Thymus (tissue), 11 donors: ENCODE data around the gene DAPK2. TPM values are rescaled to one million over a fixed set of nuclear protein-coding genes. Genes with fewer than 3 reads are reported as not detected.

Experiments
- DNase-seq, 9 donors: peaks; one replicate each; pipeline ENCODE4 v3.0.0-alpha.2; 2013; ENCODE audit warnings: low spot score in 9 of 9, low read depth in 6 of 9, missing footprints in 1 of 9
- H3K27ac ChIP-seq, 2 donors: one replicate each; pipeline ENCODE4 v1.5.1; 2013; ENCODE audit warnings: control low read depth in 1 of 2, low read depth in 1 of 2, low read length in 1 of 2, mild to moderate bottlenecking in 1 of 2, moderate library complexity in 1 of 2
- H3K27me3 ChIP-seq, 2 donors: one replicate each; pipeline ENCODE4 v1.5.1; 2013; ENCODE audit warnings: low read length in 1 of 2; ENCODE audit not compliant: control insufficient read depth in 2 of 2, insufficient read depth in 1 of 2
- H3K36me3 ChIP-seq, 2 donors: one replicate each; pipeline ENCODE4 v1.5.1; 2013; ENCODE audit warnings: low read length in 1 of 2, mild to moderate bottlenecking in 1 of 2, moderate library complexity in 1 of 2; ENCODE audit not compliant: control insufficient read depth in 2 of 2, insufficient read depth in 2 of 2
- H3K4me1 ChIP-seq, 2 donors: one replicate each; pipeline ENCODE4 v1.5.1; 2013; ENCODE audit warnings: low read length in 2 of 2; ENCODE audit not compliant: control insufficient read depth in 2 of 2, insufficient read depth in 2 of 2
- H3K4me3 ChIP-seq, 2 donors: one replicate each; pipeline ENCODE4 v1.5.1; 2013; ENCODE audit warnings: low read length in 2 of 2, control low read depth in 1 of 2, mild to moderate bottlenecking in 1 of 2
- H3K9me3 ChIP-seq, 2 donors: one replicate each; pipeline ENCODE4 v1.5.1; 2013; ENCODE audit warnings: low read length in 1 of 2, mild to moderate bottlenecking in 1 of 2; ENCODE audit not compliant: control insufficient read depth in 2 of 2, insufficient read depth in 1 of 2
- WGBS: extraction: QIAGEN DNeasy Blood & Tissue Kit; methylation state at CpG from one replicate; pipeline ENCODE4 v1.1.7; 2013; 5-methylcytosine and 5-hydroxymethylcytosine counted together
- polyA plus RNA-seq: library from polyadenylated mRNA; stranded (reverse); fragments of 200-250 nt; gene quantifications from one replicate; pipeline ENCODE4 v1.2.3, GENCODE V29; 2013
- total RNA-seq: library from RNA; stranded (reverse); fragments of 120-200 nt; gene quantifications from one replicate; pipeline ENCODE4 v1.2.4, GENCODE V29; 2013
- donor health status: healthy.

The DAPK2 gene
- total and polyA plus RNA-seq, 2 donors: 3.3 TPM

- 97% methylated on average over 2 of the region's 2 CpGs for WGBS
- Histone ChIP-seq H3K36me3 (no peaks in the 10 kb centered on the region), H3K9me3 (no peaks in the 10 kb centered on the region), H3K4me1 (peaks cover 31 to 49% of the 10 kb centered on the region in 2 donors), H3K27me3 (no peaks in the 10 kb centered on the region), H3K4me3 (no peak overlapping the region), H3K27ac (no peak overlapping the region)
- DNase-seq: no peak
Observed at GRCh38 chr15:63861946-63862517, 184.3 kb downstream of the DAPK2 start.

- peak in 1 of 9 donors; percentile 21 for DNase-seq
- no peaks in the 10 kb centered on the region for H3K27me3 ChIP-seq
- 78% methylated on average over 4 of the region's 4 CpGs for WGBS
- H3K4me1 ChIP-seq: peaks cover 33 to 55% of the 10 kb centered on the region in 2 donors
- H3K4me3 ChIP-seq: no peak overlapping the region
- peak overlapping the region; percentile 91 to 93 for H3K27ac ChIP-seq
- H3K9me3 ChIP-seq: no peaks in the 10 kb centered on the region
- no peaks in the 10 kb centered on the region for H3K36me3 ChIP-seq
Observed at GRCh38 chr15:63860555-63860954, 185.7 kb downstream of the DAPK2 start.

- Histone ChIP-seq H3K4me1 (peaks cover 33 to 55% of the 10 kb centered on the region in 2 donors), H3K4me3 (no peak overlapping the region), H3K9me3 (no peaks in the 10 kb centered on the region), H3K27ac (peak overlapping the region; percentile 91 to 93), H3K36me3 (no peaks in the 10 kb centered on the region), H3K27me3 (no peaks in the 10 kb centered on the region)
- peak; percentile 74 to 97 (median 91) for DNase-seq
- 4% methylated on average over 1 of the region's 1 CpG for WGBS
Observed at GRCh38 chr15:63860155-63860554, 186.1 kb downstream of the DAPK2 start.

- WGBS: 79% methylated on average over 3 of the region's 3 CpGs
- peak overlapping the region in 1 of 2 donors; percentile 93 for H3K27ac ChIP-seq
- H3K27me3 ChIP-seq: no peaks in the 10 kb centered on the region
Observed at GRCh38 chr15:63858881-63859280, 187.4 kb downstream of the DAPK2 start.

GRCh38 chr15:63858448-63858847, 187.8 kb downstream of the DAPK2 start:
- no peaks in the 10 kb centered on the region for H3K9me3 ChIP-seq
- no peaks in the 10 kb centered on the region for H3K36me3 ChIP-seq
- no peaks in the 10 kb centered on the region for H3K27me3 ChIP-seq
- DNase-seq: no peak
- no peak overlapping the region for H3K27ac ChIP-seq
- WGBS: 96% methylated on average over 5 of the region's 5 CpGs
- peaks cover 33 to 55% of the 10 kb centered on the region in 2 donors for H3K4me1 ChIP-seq
- no peak overlapping the region for H3K4me3 ChIP-seq

More at GRCh38 chr15:63858881-63859280, 187.4 kb downstream of the DAPK2 start:
- Histone ChIP-seq H3K9me3 (no peaks in the 10 kb centered on the region), H3K36me3 (no peaks in the 10 kb centered on the region), H3K4me1 (peaks cover 33 to 55% of the 10 kb centered on the region in 2 donors), H3K4me3 (no peak overlapping the region)
- DNase-seq: no peak

- no peak for DNase-seq
Observed at GRCh38 chr15:63857461-63857856, 188.8 kb downstream of the DAPK2 start.

More at GRCh38 chr15:63857461-63857856, 188.8 kb downstream of the DAPK2 start:
- no peaks in the 10 kb centered on the region for H3K9me3 ChIP-seq
- H3K4me3 ChIP-seq: no peak overlapping the region
- 96% methylated on average over 3 of the region's 3 CpGs for WGBS
- no peaks in the 10 kb centered on the region for H3K36me3 ChIP-seq
- H3K27me3 ChIP-seq: no peaks in the 10 kb centered on the region
- H3K4me1 ChIP-seq: peaks cover 33 to 53% of the 10 kb centered on the region in 2 donors
- H3K27ac ChIP-seq: peak overlapping the region in 1 of 2 donors; percentile 40

Other genes with a start within 250 kb of the DAPK2 start
- gene HERC1, start 212.5 kb downstream of the DAPK2 start, total RNA-seq: 82.1 TPM
- 34.7 TPM for gene HERC1, start 212.5 kb downstream of the DAPK2 start, polyA plus RNA-seq
- 79.1 TPM for gene CIAO2A, start 47.4 kb upstream of the DAPK2 start, total RNA-seq
- 115 TPM for gene CIAO2A, start 47.4 kb upstream of the DAPK2 start, polyA plus RNA-seq
- gene SNX1, start 49.5 kb upstream of the DAPK2 start, total RNA-seq: 36.6 TPM
- gene SNX1, start 49.5 kb upstream of the DAPK2 start, polyA plus RNA-seq: 85.6 TPM
- gene SNX22, start 105.2 kb upstream of the DAPK2 start, total RNA-seq: 9.4 TPM
- 23.9 TPM for gene SNX22, start 105.2 kb upstream of the DAPK2 start, polyA plus RNA-seq
- gene PPIB, start 116.5 kb upstream of the DAPK2 start, total RNA-seq: 382 TPM
- gene PPIB, start 116.5 kb upstream of the DAPK2 start, polyA plus RNA-seq: 344 TPM